Endothelial cell of umbilical vein (primary cell): Measurements from ENCODE around the gene SUPT3H.

Experiments
- CTCF ChIP-seq, 2 donors: IDR thresholded peaks; 1 replicate in 1 of 2; 2 replicates in 1 of 2; pipeline ENCODE4 v1.5.1; 2011; ENCODE audit warnings: low read length in 2 of 2, mild to moderate bottlenecking in 2 of 2, moderate library complexity in 2 of 2, control low read depth in 1 of 2, inconsistent platforms in 1 of 2, low read depth in 1 of 2; ENCODE audit not compliant: insufficient read depth in 1 of 2; ENCODE audit errors: extremely low read depth in 1 of 2
- FOS ChIP-seq: IDR thresholded peaks from 2 replicates; pipeline ENCODE4 v1.6.1; 2011; ENCODE audit warnings: mild to moderate bottlenecking, low read length, moderate library complexity, borderline replicate concordance; ENCODE audit not compliant: insufficient read depth
- GATA2 ChIP-seq: IDR thresholded peaks from 2 replicates; pipeline ENCODE4 v1.7.0; 2011; ENCODE audit warnings: low read depth, mild to moderate bottlenecking, moderate library complexity, mixed read lengths, low read length; ENCODE audit not compliant: insufficient read length, insufficient read depth
- POLR2A ChIP-seq: IDR thresholded peaks from 2 replicates; pipeline ENCODE4 v1.6.1; 2012; ENCODE audit warnings: low read depth, mild to moderate bottlenecking, control low read depth, low read length

GRCh38 chr6:44789061-44789460 is 588.7 kb downstream of the SUPT3H start:
- TF ChIP-seq POLR2A: no peak
- TF ChIP-seq CTCF (IDR thresholded peaks at IDR 0.05; ENCODE audit: extremely low read depth in 1 of 2, insufficient read depth in 1 of 2, low read depth in 1 of 2, low read length in 2 of 2): no peak
- no peak for TF ChIP-seq GATA2
- TF ChIP-seq FOS: no peak
